ENCODE measurements around the gene TLL1.

Gene TLL1

GRCh38 chr4:166019441-166020220 lies 146.6 kb downstream of the TLL1 start:
- no peak for FAIRE-seq
- DNase-seq (ENCODE audit: insufficient read length): no peak
- TF ChIP-seq POLR2AphosphoS5 (IDR thresholded peaks at IDR 0.05; ENCODE audit: low read depth, low read length) (no peak), POLR2A (IDR thresholded peaks at IDR 0.05; ENCODE audit: low read depth, low read length) (no peak), TAF1 (IDR thresholded peaks at IDR 0.05; ENCODE audit: borderline replicate concordance, low read depth, low read length) (no peak)

- no peak for DNase-seq (ENCODE audit: insufficient read length)
- no peak for FAIRE-seq
Measured at GRCh38 chr4:166021617-166022016, 148.6 kb downstream of the TLL1 start.

GRCh38 chr4:166034965-166035364 lies 161.9 kb downstream of the TLL1 start:
- no peak for DNase-seq (ENCODE audit: insufficient read length)
- no peak for FAIRE-seq
- TF ChIP-seq TAF1 (IDR thresholded peaks at IDR 0.05; ENCODE audit: borderline replicate concordance, low read depth, low read length): no peak
- no peak for TF ChIP-seq POLR2AphosphoS5 (IDR thresholded peaks at IDR 0.05; ENCODE audit: low read depth, low read length)
- TF ChIP-seq POLR2A (IDR thresholded peaks at IDR 0.05; ENCODE audit: low read depth, low read length): no peak

More at GRCh38 chr4:166021617-166022016, 148.6 kb downstream of the TLL1 start:
- no peak for TF ChIP-seq POLR2A (IDR thresholded peaks at IDR 0.05; ENCODE audit: low read depth, low read length)
- TF ChIP-seq POLR2AphosphoS5 (IDR thresholded peaks at IDR 0.05; ENCODE audit: low read depth, low read length): no peak
- no peak for TF ChIP-seq TAF1 (IDR thresholded peaks at IDR 0.05; ENCODE audit: borderline replicate concordance, low read depth, low read length)

GRCh38 chr4:166039822-166040221 lies 166.8 kb downstream of the TLL1 start:
- no peak for TF ChIP-seq POLR2AphosphoS5 (IDR thresholded peaks at IDR 0.05; ENCODE audit: low read depth, low read length)
- TF ChIP-seq TAF1 (IDR thresholded peaks at IDR 0.05; ENCODE audit: borderline replicate concordance, low read depth, low read length): no peak
- no peak for TF ChIP-seq POLR2A (IDR thresholded peaks at IDR 0.05; ENCODE audit: low read depth, low read length)
- DNase-seq (ENCODE audit: insufficient read length) (no peak), FAIRE-seq (no peak)

GRCh38 chr4:166042510-166043055 lies 169.5 kb downstream of the TLL1 start:
- DNase-seq (ENCODE audit: insufficient read length) (no peak), FAIRE-seq (no peak)
- TF ChIP-seq POLR2A (IDR thresholded peaks at IDR 0.05; ENCODE audit: low read depth, low read length): no peak
- TF ChIP-seq TAF1 (IDR thresholded peaks at IDR 0.05; ENCODE audit: borderline replicate concordance, low read depth, low read length): no peak
- TF ChIP-seq POLR2AphosphoS5 (IDR thresholded peaks at IDR 0.05; ENCODE audit: low read depth, low read length): no peak

- FAIRE-seq (no peak), DNase-seq (ENCODE audit: insufficient read length) (no peak)
- no peak for TF ChIP-seq TAF1 (IDR thresholded peaks at IDR 0.05; ENCODE audit: borderline replicate concordance, low read depth, low read length)
- no peak for TF ChIP-seq POLR2AphosphoS5 (IDR thresholded peaks at IDR 0.05; ENCODE audit: low read depth, low read length)
Measured at GRCh38 chr4:166043801-166044200, 170.8 kb downstream of the TLL1 start.

- FAIRE-seq (no peak), DNase-seq (ENCODE audit: insufficient read length) (no peak)
Measured at GRCh38 chr4:166044871-166045270, 171.8 kb downstream of the TLL1 start.

GRCh38 chr4:166045457-166045856 lies 172.4 kb downstream of the TLL1 start:
- FAIRE-seq (peak; percentile 78), DNase-seq (ENCODE audit: insufficient read length) (no peak)
- TF ChIP-seq POLR2A (IDR thresholded peaks at IDR 0.05; ENCODE audit: low read depth, low read length): peak; percentile 74
- TF ChIP-seq TAF1 (IDR thresholded peaks at IDR 0.05; ENCODE audit: borderline replicate concordance, low read depth, low read length): no peak
- TF ChIP-seq POLR2AphosphoS5 (IDR thresholded peaks at IDR 0.05; ENCODE audit: low read depth, low read length): peak; percentile 69

More at GRCh38 chr4:166044871-166045270, 171.8 kb downstream of the TLL1 start:
- TF ChIP-seq TAF1 (IDR thresholded peaks at IDR 0.05; ENCODE audit: borderline replicate concordance, low read depth, low read length) (no peak), POLR2A (IDR thresholded peaks at IDR 0.05; ENCODE audit: low read depth, low read length) (no peak), POLR2AphosphoS5 (IDR thresholded peaks at IDR 0.05; ENCODE audit: low read depth, low read length) (no peak)

- no peak for FAIRE-seq
- no peak for TF ChIP-seq TAF1 (IDR thresholded peaks at IDR 0.05; ENCODE audit: borderline replicate concordance, low read depth, low read length)
- no peak for TF ChIP-seq POLR2AphosphoS5 (IDR thresholded peaks at IDR 0.05; ENCODE audit: low read depth, low read length)
- no peak for TF ChIP-seq POLR2A (IDR thresholded peaks at IDR 0.05; ENCODE audit: low read depth, low read length)
- no peak for DNase-seq (ENCODE audit: insufficient read length)
Measured at GRCh38 chr4:166049036-166049435, 176.0 kb downstream of the TLL1 start.

- DNase-seq (ENCODE audit: insufficient read length): no peak
- TF ChIP-seq POLR2AphosphoS5 (IDR thresholded peaks at IDR 0.05; ENCODE audit: low read depth, low read length): no peak
- no peak for TF ChIP-seq TAF1 (IDR thresholded peaks at IDR 0.05; ENCODE audit: borderline replicate concordance, low read depth, low read length)
- TF ChIP-seq POLR2A (IDR thresholded peaks at IDR 0.05; ENCODE audit: low read depth, low read length): no peak
- FAIRE-seq: no peak
Measured at GRCh38 chr4:166064721-166065120, 191.7 kb downstream of the TLL1 start.

GRCh38 chr4:166065324-166065723 lies 192.3 kb downstream of the TLL1 start:
- TF ChIP-seq POLR2A (IDR thresholded peaks at IDR 0.05; ENCODE audit: low read depth, low read length) (no peak), TAF1 (IDR thresholded peaks at IDR 0.05; ENCODE audit: borderline replicate concordance, low read depth, low read length) (no peak), POLR2AphosphoS5 (IDR thresholded peaks at IDR 0.05; ENCODE audit: low read depth, low read length) (no peak)
- FAIRE-seq (no peak), DNase-seq (ENCODE audit: insufficient read length) (no peak)

GRCh38 chr4:166066936-166067335 lies 193.9 kb downstream of the TLL1 start:
- TF ChIP-seq TAF1 (IDR thresholded peaks at IDR 0.05; ENCODE audit: borderline replicate concordance, low read depth, low read length) (no peak), POLR2A (IDR thresholded peaks at IDR 0.05; ENCODE audit: low read depth, low read length) (no peak), POLR2AphosphoS5 (IDR thresholded peaks at IDR 0.05; ENCODE audit: low read depth, low read length) (no peak)
- FAIRE-seq (no peak), DNase-seq (ENCODE audit: insufficient read length) (no peak)
